GM04504 (cell line): Measurements from ENCODE around the gene HACD4.
"Not testable (repeated sequence)": the region's sequence is repeated elsewhere in the genome, so short reads cannot be mapped to it uniquely, and the experiment has no call there.

Experiments used
- DNase-seq: peaks from one replicate; pipeline ENCODE4 v3.0.0-alpha.2; 2012; ENCODE audit warnings: low read depth

HACD4 gene

GRCh38 chr9:21016701-21017491 is 14.5 kb downstream of the HACD4 start:
- no peak for DNase-seq

GRCh38 chr9:21015995-21016394 is 15.4 kb downstream of the HACD4 start:
- no peak for DNase-seq

GRCh38 chr9:21015129-21015815 is 16.2 kb downstream of the HACD4 start:
- DNase-seq: no peak

GRCh38 chr9:21002040-21002439 is 29.4 kb downstream of the HACD4 start:
- DNase-seq: no peak

GRCh38 chr9:21001581-21001980 is 29.9 kb downstream of the HACD4 start:
- DNase-seq: no peak

GRCh38 chr9:20997503-20998076 is 33.9 kb downstream of the HACD4 start:
- no peak for DNase-seq

GRCh38 chr9:20996809-20997208 is 34.6 kb downstream of the HACD4 start:
- no peak for DNase-seq

GRCh38 chr9:20995616-20996015 is 35.8 kb downstream of the HACD4 start:
- DNase-seq: no peak

- no peak for DNase-seq
Measured at GRCh38 chr9:20994486-20994885, 37.0 kb downstream of the HACD4 start.

- no peak for DNase-seq
Measured at GRCh38 chr9:20990867-20991266, 40.6 kb downstream of the HACD4 start.

GRCh38 chr9:20989923-20990341 is 41.5 kb downstream of the HACD4 start:
- DNase-seq: no peak

- DNase-seq: no peak
Measured at GRCh38 chr9:20988671-20989315, 42.6 kb downstream of the HACD4 start.

GRCh38 chr9:20988061-20988460 is 43.4 kb downstream of the HACD4 start:
- DNase-seq: no peak

- no peak for DNase-seq
Measured at GRCh38 chr9:20987521-20987920, 43.9 kb downstream of the HACD4 start.

- no peak for DNase-seq
Measured at GRCh38 chr9:20985851-20986600, 45.4 kb downstream of the HACD4 start.

GRCh38 chr9:20984506-20984905 is 46.9 kb downstream of the HACD4 start:
- DNase-seq: peak; percentile 27

- peak; percentile 80 for DNase-seq
Measured at GRCh38 chr9:20981486-20981885, 50.0 kb downstream of the HACD4 start.

GRCh38 chr9:20980832-20981455 is 50.5 kb downstream of the HACD4 start:
- DNase-seq: peak; percentile 80

- DNase-seq: no peak
Measured at GRCh38 chr9:20978249-20978648, 53.2 kb downstream of the HACD4 start.

- DNase-seq: not testable (repeated sequence)
Measured at GRCh38 chr9:20974191-20974938, 57.1 kb downstream of the HACD4 start.
